Measurements from ENCODE around the gene SYCE3. TPM values are rescaled to one million over a fixed set of nuclear protein-coding genes. Genes with fewer than 3 reads are reported as not detected.

Gene SYCE3
- total and polyA plus RNA-seq, 9 of the 15 experiments (the other 6 are each of a cell fraction or from before 2014, with no cell fraction given): 0.56 TPM; not detected in 8

DNA sequence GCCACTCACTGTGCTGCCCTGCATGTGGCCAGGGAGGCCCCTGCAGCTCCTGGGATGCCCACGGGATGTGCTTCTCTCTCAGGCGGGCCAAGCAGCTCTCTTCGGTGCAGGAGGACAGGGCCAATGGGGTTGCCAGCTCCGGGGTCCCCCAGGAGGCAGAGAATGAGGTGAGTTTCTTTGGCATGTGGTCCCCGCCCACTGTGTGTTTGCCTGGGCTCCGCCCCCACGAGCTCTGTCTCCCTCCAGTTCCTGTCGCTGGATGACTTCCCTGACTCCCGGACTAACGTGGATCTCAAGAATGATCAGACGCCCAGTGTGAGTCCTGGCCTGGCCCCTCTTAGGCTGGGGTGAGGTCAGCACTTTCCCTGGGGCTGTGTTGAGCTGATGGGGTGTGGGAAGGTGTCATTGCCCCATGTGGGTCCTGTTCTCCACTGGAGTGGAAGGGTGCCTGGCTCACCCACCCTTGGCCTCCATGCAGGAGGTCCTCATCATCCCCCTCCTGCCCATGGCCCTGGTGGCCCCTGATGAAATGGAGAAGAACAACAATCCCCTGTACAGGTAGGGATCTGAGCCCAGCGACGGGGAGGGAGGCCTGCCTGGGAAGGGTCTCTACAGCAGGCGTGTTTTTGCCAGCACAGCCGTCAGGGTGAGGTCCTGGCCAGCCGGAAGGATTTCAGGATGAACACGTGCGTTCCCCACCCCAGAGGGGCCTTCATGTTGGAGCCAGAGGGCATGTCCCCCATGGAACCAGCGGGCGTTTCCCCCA lies 45.0 kb downstream of the SYCE3 start:
- Histone ChIP-seq H3K9ac (ENCODE audit: insufficient read depth in 1 of 2, low read depth in 2 of 2, low read length in 2 of 2) (no peak overlapping the region; a peak in 1 of 4 replicates), H3K79me2 (ENCODE audit: control insufficient read depth, insufficient read depth, low read length) (peaks cover 32% of the 10 kb centered on the region), H3K36me3 (ENCODE audit: control insufficient read depth, insufficient read depth, low read length) (peaks cover 68% of the 10 kb centered on the region; the same call in 1 of the 3 replicates), H3K27me3 (ENCODE audit: control insufficient read depth in 2 of 2, insufficient read depth in 2 of 2, low read length in 2 of 2) (no peaks in the 10 kb centered on the region), H4K20me1 (replicated peaks; ENCODE audit: control insufficient read depth, insufficient read depth, low read length) (no peaks in the 10 kb centered on the region), H3K27ac (ENCODE audit: extremely low read depth, low read depth, low read length) (no peak overlapping the region), H3K9me1 (ENCODE audit: control insufficient read depth, insufficient read depth, low read length) (no peaks in the 10 kb centered on the region), H3K4me1 (replicated peaks in 1 of 2; ENCODE audit: control insufficient read depth in 2 of 2, insufficient read depth in 2 of 2, low read length in 2 of 2) (peaks cover 0 to 5% of the 10 kb centered on the region in 2 experiments; a peak in 2 of 5 replicates), H3K4me2 (ENCODE audit: insufficient read depth, low read length) (no peak overlapping the region), H2AFZ (ENCODE audit: low read depth, low read length) (no peak overlapping the region), H3K4me3 (no peak overlapping the region), H3K9me3 (replicated peaks; ENCODE audit: control insufficient read depth, insufficient read depth, low read depth, low read length) (no peaks in the 10 kb centered on the region)
- no peak for DNase-seq (ENCODE audit: extremely low read depth in 1 of 4, low spot score in 3 of 4)
- in situ Hi-C loops (cut with MboI): no loop called here
- peak; percentile 47 for TF ChIP-seq RBFOX2 (IDR thresholded peaks at IDR 0.05; ENCODE audit: low read depth, low read length)
- no peak for TF ChIP-seq GTF2F1 (IDR thresholded peaks at IDR 0.05; ENCODE audit: low read depth, low read length)
- no TSS peak for BruUV-seq (replicated peaks)
- FAIRE-seq: no peak
- WGBS (ENCODE audit: insufficient coverage, low coverage, missing lambda C conversion rate): 92% methylated on average over 16 of the region's 20 CpGs
- CTCF ChIA-PET (ENCODE audit: low intra/inter-chr PET ratio): no interaction called here
- POLR2A ChIA-PET: interaction anchor here (0.6 to 2.7 kb wide), 3 partner anchors 8 to 285 kb away, joined by 4 to 11 read pairs (median 6); partner anchors contain the start of genes LMF2 and NCAPH2
- intact Hi-C loops (cut with micrococcal nuclease): no loop called here
- ATAC-seq: no peak

- H3K36me3 ChIP-seq (ENCODE audit: control insufficient read depth, insufficient read depth, low read length): peaks cover 67% of the 10 kb centered on the region; the same call in 1 of the 3 replicates
- H3K4me3 ChIP-seq: no peak overlapping the region
- no peak for FAIRE-seq
- BruUV-seq (replicated peaks): no TSS peak
- H3K27ac ChIP-seq (ENCODE audit: extremely low read depth, low read depth, low read length): no peak overlapping the region
- H3K27me3 ChIP-seq (ENCODE audit: control insufficient read depth in 2 of 2, insufficient read depth in 2 of 2, low read length in 2 of 2): no peaks in the 10 kb centered on the region
- intact Hi-C loops (cut with micrococcal nuclease): no loop called here
- no peak overlapping the region for H3K9ac ChIP-seq (ENCODE audit: insufficient read depth in 1 of 2, low read depth in 2 of 2, low read length in 2 of 2)
- peaks cover 40% of the 10 kb centered on the region for H3K79me2 ChIP-seq (ENCODE audit: control insufficient read depth, insufficient read depth, low read length)
- H2AFZ ChIP-seq (ENCODE audit: low read depth, low read length): no peak overlapping the region
- WGBS (ENCODE audit: insufficient coverage, low coverage, missing lambda C conversion rate): 80% methylated on average over 1 of the region's 16 CpGs
- H4K20me1 ChIP-seq (replicated peaks; ENCODE audit: control insufficient read depth, insufficient read depth, low read length): no peaks in the 10 kb centered on the region
- in situ Hi-C loops (cut with MboI): no loop called here
- TF ChIP-seq ZNF717 (CRISPR knock-in tag; IDR thresholded peaks at IDR 0.05) (no peak), RBFOX2 (IDR thresholded peaks at IDR 0.05; ENCODE audit: low read depth, low read length) (peak; percentile 35; the same call in 1 of the 2 replicates), HINFP (tag; conservative IDR thresholded peaks at IDR 0.05; ENCODE audit: low read depth) (no peak), RBM22 (IDR thresholded peaks at IDR 0.05; ENCODE audit: low read depth, low read length, poor library complexity, severe bottlenecking) (peak; percentile 29)
- ChIA-PET CTCF (ENCODE audit: low intra/inter-chr PET ratio) (no interaction called here), POLR2A (interaction anchor here (0.6 to 2.7 kb wide), 2 partner anchors 9 to 138 kb away, joined by 3 to 11 read pairs; partner anchors contain the start of genes LMF2 and NCAPH2)
- H3K9me1 ChIP-seq (ENCODE audit: control insufficient read depth, insufficient read depth, low read length): no peaks in the 10 kb centered on the region
- H3K9me3 ChIP-seq (replicated peaks; ENCODE audit: control insufficient read depth, insufficient read depth, low read depth, low read length): no peaks in the 10 kb centered on the region
- H3K4me2 ChIP-seq (ENCODE audit: insufficient read depth, low read length): no peak overlapping the region
- ATAC-seq: no peak
- peaks cover 0 to 4% of the 10 kb centered on the region in 2 experiments; a peak in 2 of 5 replicates for H3K4me1 ChIP-seq (replicated peaks in 1 of 2; ENCODE audit: control insufficient read depth in 2 of 2, insufficient read depth in 2 of 2, low read length in 2 of 2)
- no peak for DNase-seq (ENCODE audit: extremely low read depth in 1 of 4, low spot score in 3 of 4)
Observed at GRCh38 chr22:50516891-50517290, 45.8 kb downstream of the SYCE3 start.

All from K562 (cell line).